ENCODE data around the gene OR5H1.

The OR5H1 gene

DNA sequence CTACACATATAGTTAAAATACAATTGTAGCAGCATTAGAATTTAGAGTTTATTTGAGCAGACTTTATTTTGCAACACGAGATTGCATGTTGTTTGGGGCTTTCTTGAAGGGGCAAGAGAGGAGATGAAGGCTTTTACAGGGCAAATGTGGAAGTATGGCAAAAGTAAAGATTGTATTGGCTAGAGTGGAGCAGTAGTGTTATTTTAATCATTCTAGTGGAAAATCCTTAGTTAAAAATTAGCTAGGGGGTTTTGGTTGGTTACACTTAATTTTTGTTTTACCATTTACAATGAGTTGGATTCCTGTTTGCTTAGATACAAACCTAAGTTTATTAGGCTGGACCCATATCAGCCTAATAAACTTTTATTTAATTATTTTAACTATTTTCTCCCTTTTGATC is 40.5 kb downstream of the OR5H1 start:
- no peak overlapping the region for H3K4me3 ChIP-seq (ENCODE audit: low read depth, low read length)
- TF ChIP-seq, protein P1, sequence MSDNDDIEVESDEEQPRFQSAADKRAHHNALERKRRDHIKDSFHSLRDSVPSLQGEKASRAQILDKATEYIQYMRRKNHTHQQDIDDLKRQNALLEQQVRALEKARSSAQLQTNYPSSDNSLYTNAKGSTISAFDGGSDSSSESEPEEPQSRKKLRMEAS (IDR thresholded peaks at IDR 0.05; ENCODE audit: low read depth, low read length), result no peak
- TF ChIP-seq POLR2A (IDR thresholded peaks at IDR 0.05; ENCODE audit: extremely low read depth, insufficient read length) (no peak), MYC (IDR thresholded peaks at IDR 0.05; ENCODE audit: low read depth, low read length) (no peak)
- TF ChIP-seq, protein P2, sequence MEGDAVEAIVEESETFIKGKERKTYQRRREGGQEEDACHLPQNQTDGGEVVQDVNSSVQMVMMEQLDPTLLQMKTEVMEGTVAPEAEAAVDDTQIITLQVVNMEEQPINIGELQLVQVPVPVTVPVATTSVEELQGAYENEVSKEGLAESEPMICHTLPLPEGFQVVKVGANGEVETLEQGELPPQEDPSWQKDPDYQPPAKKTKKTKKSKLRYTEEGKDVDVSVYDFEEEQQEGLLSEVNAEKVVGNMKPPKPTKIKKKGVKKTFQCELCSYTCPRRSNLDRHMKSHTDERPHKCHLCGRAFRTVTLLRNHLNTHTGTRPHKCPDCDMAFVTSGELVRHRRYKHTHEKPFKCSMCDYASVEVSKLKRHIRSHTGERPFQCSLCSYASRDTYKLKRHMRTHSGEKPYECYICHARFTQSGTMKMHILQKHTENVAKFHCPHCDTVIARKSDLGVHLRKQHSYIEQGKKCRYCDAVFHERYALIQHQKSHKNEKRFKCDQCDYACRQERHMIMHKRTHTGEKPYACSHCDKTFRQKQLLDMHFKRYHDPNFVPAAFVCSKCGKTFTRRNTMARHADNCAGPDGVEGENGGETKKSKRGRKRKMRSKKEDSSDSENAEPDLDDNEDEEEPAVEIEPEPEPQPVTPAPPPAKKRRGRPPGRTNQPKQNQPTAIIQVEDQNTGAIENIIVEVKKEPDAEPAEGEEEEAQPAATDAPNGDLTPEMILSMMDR (IDR thresholded peaks at IDR 0.05; ENCODE audit: low read depth, low read length), result no peak
- no peak for DNase-seq (ENCODE audit: low read depth)

DNA sequence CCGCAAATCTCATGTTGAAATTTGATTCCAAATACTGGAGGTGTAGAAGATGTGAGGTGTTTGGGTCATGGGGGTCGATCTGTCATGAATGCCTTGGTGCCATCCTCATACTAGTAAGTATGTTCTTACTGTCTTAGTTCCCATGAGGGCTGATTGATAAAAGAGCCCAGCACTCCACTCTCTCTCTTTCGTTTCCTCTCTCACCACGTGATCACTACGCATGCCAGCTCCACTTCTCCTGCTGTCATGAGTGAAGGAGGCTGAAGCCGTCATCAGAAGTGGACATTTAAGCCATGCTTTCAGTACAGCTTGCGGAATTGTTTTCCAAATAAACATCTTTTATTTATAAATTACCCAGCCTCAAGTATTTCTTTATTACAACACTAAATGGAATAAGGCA is 42.1 kb downstream of the OR5H1 start:
- TF ChIP-seq, protein P2 (IDR thresholded peaks at IDR 0.05; ENCODE audit: low read depth, low read length), result no peak
- TF ChIP-seq, protein P1 (IDR thresholded peaks at IDR 0.05; ENCODE audit: low read depth, low read length), result no peak
- no peak for TF ChIP-seq POLR2A (IDR thresholded peaks at IDR 0.05; ENCODE audit: extremely low read depth, insufficient read length)
- TF ChIP-seq MYC (IDR thresholded peaks at IDR 0.05; ENCODE audit: low read depth, low read length), result no peak
- H3K4me3 ChIP-seq (ENCODE audit: low read depth, low read length), result no peak overlapping the region
- no peak for DNase-seq (ENCODE audit: low read depth)

DNA sequence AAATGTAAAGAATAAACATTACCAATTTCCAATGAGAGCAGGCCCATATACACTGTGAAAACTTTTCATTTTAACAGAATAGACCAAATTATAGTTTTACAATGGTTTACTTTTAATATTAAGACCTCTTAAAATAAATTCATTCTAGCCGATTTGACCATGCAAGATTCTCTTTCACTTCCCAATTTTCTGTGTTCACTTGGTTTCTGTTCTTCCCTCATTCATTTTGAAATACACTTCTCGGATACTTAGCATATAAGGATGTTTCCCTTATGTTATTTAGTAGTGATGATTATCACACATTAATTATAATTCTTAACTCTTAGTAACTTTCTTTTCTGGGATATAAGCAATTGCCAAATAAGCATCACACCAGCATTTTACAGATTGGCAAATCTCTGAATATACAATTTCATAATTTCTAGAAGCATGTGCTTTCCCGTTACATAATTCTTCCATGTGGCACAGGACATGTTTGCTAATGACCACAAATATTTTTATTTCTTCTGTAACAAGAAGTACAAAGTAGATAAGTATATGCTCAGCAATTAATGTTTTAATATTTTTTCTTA is 49.9 kb downstream of the OR5H1 start:
- TF ChIP-seq, protein P2 (IDR thresholded peaks at IDR 0.05; ENCODE audit: low read depth, low read length), result no peak
- no peak for TF ChIP-seq MYC (IDR thresholded peaks at IDR 0.05; ENCODE audit: low read depth, low read length)
- no peak for TF ChIP-seq POLR2A (IDR thresholded peaks at IDR 0.05; ENCODE audit: extremely low read depth, insufficient read length)
- no peak overlapping the region for H3K4me3 ChIP-seq (ENCODE audit: low read depth, low read length)
- no peak for DNase-seq (ENCODE audit: low read depth)

DNA sequence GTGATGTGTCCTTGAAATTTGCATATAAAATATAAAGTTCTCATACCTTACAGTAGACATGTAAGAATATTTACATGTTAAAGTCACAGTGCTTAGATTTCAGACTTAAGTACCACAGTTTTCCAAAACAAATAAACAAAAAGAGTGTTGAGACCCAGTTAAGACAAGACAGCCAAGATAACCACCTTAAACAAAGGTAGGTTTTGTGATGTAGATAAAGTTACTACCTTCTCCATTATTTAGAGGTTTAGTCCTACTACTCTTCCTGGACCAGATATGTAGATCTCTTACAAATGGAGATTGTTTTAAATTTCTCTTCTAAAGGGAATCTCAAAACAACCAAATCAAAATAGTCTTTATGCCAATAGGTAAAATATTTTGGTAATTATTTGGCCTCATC is 51.7 kb downstream of the OR5H1 start:
- TF ChIP-seq, protein P2 (IDR thresholded peaks at IDR 0.05; ENCODE audit: low read depth, low read length), result no peak
- TF ChIP-seq POLR2A (IDR thresholded peaks at IDR 0.05; ENCODE audit: extremely low read depth, insufficient read length) (no peak), MYC (IDR thresholded peaks at IDR 0.05; ENCODE audit: low read depth, low read length) (no peak)
- TF ChIP-seq, protein P1 (IDR thresholded peaks at IDR 0.05; ENCODE audit: low read depth, low read length), result no peak
- DNase-seq (ENCODE audit: low read depth), result no peak

DNA sequence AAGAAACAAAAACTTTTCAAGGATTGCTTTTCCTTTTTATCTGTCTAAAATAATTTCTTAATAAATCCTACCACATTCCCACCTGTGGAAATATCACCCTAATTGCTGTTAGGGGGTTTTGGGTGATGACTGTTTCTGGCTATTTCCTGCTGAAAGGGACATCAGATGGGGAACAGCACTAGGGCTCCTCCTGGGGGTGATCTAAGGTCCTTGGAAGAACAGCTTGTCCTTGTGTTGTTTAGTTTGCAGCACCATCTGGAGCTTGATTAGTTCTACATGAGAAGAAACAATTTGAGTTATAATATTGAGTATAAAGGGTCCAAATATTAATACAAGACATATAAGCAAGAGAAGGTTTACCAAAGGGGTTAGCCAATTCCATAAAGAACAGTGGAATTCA is 54.7 kb downstream of the OR5H1 start:
- DNase-seq (ENCODE audit: low read depth), result no peak
- no peak for TF ChIP-seq MYC (IDR thresholded peaks at IDR 0.05; ENCODE audit: low read depth, low read length)
- TF ChIP-seq, protein P1 (IDR thresholded peaks at IDR 0.05; ENCODE audit: low read depth, low read length), result no peak
- TF ChIP-seq, protein P2 (IDR thresholded peaks at IDR 0.05; ENCODE audit: low read depth, low read length), result no peak
- TF ChIP-seq POLR2A (IDR thresholded peaks at IDR 0.05; ENCODE audit: extremely low read depth, insufficient read length), result no peak

More for the DNA sequence above, 51.7 kb downstream of the OR5H1 start:
- no peak overlapping the region for H3K4me3 ChIP-seq (ENCODE audit: low read depth, low read length)

More for the DNA sequence above, 54.7 kb downstream of the OR5H1 start:
- H3K4me3 ChIP-seq (ENCODE audit: low read depth, low read length), result no peak overlapping the region
